ENCODE data around the gene CNPY1. TPM values are rescaled to one million over a fixed set of nuclear protein-coding genes. Genes with fewer than 3 reads are reported as not detected.

The CNPY1 gene
- total RNA-seq, 3 donors from 2014 or later: 0.29 TPM; not detected in 2

- Histone ChIP-seq H3K4me3 (no peak overlapping the region), H3K27ac (no peak overlapping the region), H3K9me3 (peaks cover 5 to 6% of the 10 kb centered on the region in 2 donors), H3K36me3 (no peaks in the 10 kb centered on the region), H3K4me1 (peaks cover 0 to 8% of the 10 kb centered on the region in 2 donors), H3K27me3 (peaks cover 7 to 98% of the 10 kb centered on the region in 2 donors)
- TF ChIP-seq POLR2AphosphoS5 (IDR thresholded peaks at IDR 0.05): no peak
- no peak for TF ChIP-seq POLR2A (IDR thresholded peaks at IDR 0.05)
- no peak for TF ChIP-seq CTCF (IDR thresholded peaks at IDR 0.05)
- DNase-seq (ENCODE audit: low spot score in 2 of 2): peak in 1 of 2 donors; percentile 17
- intact Hi-C loops (cut with DNase I; ENCODE audit: low total_unique reads): no loop called here
Measured at GRCh38 chr7:155470686-155471638, 75.4 kb downstream of the CNPY1 start.

GRCh38 chr7:155470186-155470487 is 76.2 kb downstream of the CNPY1 start:
- no peak for DNase-seq (ENCODE audit: low spot score in 2 of 2)
- no peak overlapping the region for H3K27ac ChIP-seq
- no peak overlapping the region for H3K4me3 ChIP-seq
- no peak for TF ChIP-seq CTCF (IDR thresholded peaks at IDR 0.05)
- peaks cover 7 to 100% of the 10 kb centered on the region in 2 donors for H3K27me3 ChIP-seq
- H3K36me3 ChIP-seq: no peaks in the 10 kb centered on the region
- H3K4me1 ChIP-seq: peaks cover 0 to 8% of the 10 kb centered on the region in 2 donors
- intact Hi-C loops (cut with DNase I; ENCODE audit: low total_unique reads): no loop called here
- H3K9me3 ChIP-seq: no peaks in the 10 kb centered on the region

GRCh38 chr7:155469311-155470185 is 76.8 kb downstream of the CNPY1 start:
- no peak overlapping the region for H3K27ac ChIP-seq
- DNase-seq (ENCODE audit: low spot score in 2 of 2): no peak
- H3K36me3 ChIP-seq: no peaks in the 10 kb centered on the region
- intact Hi-C loops (cut with DNase I; ENCODE audit: low total_unique reads): no loop called here
- no peak overlapping the region for H3K4me3 ChIP-seq
- H3K27me3 ChIP-seq: peaks cover 7 to 100% of the 10 kb centered on the region in 2 donors
- H3K4me1 ChIP-seq: peaks cover 0 to 8% of the 10 kb centered on the region in 2 donors
- no peaks in the 10 kb centered on the region for H3K9me3 ChIP-seq
- TF ChIP-seq POLR2AphosphoS5 (IDR thresholded peaks at IDR 0.05): no peak
- no peak for TF ChIP-seq POLR2A (IDR thresholded peaks at IDR 0.05)
- no peak for TF ChIP-seq CTCF (IDR thresholded peaks at IDR 0.05)

DNA sequence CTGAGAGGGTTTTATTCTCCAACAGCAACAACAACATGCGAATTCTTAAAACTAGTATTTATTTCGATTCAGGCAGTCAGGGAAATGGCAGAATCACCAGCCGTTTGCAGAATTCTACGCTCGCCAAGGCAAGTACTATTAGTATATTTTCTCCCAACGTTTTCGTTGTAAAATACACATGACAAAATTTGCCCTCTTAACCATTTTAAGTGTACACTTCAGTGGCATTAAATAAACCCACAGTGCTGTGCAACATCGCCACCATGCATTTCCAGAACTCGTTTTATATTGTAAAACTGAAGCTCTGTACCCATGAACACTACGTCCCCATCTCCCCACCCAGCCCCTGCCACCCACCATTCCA is 77.6 kb downstream of the CNPY1 start:
- intact Hi-C loops (cut with DNase I; ENCODE audit: low total_unique reads): no loop called here
- Histone ChIP-seq H3K27ac (no peak overlapping the region), H3K4me1 (peaks cover 0 to 8% of the 10 kb centered on the region in 2 donors), H3K9me3 (no peaks in the 10 kb centered on the region), H3K36me3 (no peaks in the 10 kb centered on the region), H3K27me3 (peaks cover 7 to 100% of the 10 kb centered on the region in 2 donors), H3K4me3 (peak overlapping the region in 1 of 3 donors; percentile 53)
- TF ChIP-seq POLR2AphosphoS5 (IDR thresholded peaks at IDR 0.05) (no peak), POLR2A (IDR thresholded peaks at IDR 0.05) (no peak), CTCF (IDR thresholded peaks at IDR 0.05) (no peak)
- no peak for DNase-seq (ENCODE audit: low spot score in 2 of 2)

Measured in breast epithelium (tissue), 4 donors.